ENCODE results near the gene FXYD2.

- TF ChIP-seq CTCF (IDR thresholded peaks at IDR 0.05; ENCODE audit: low read length) (peak; percentile 78), EZH2 (IDR thresholded peaks at IDR 0.05; ENCODE audit: borderline replicate concordance, low read length) (no peak)
Observed at GRCh38 chr11:117807482-117808327, 16.8 kb downstream of the FXYD2 start.
